Right kidney (tissue), 9 donors: ENCODE measurements around the gene ERBB3.
"Not testable (repeated sequence)": the region's sequence is repeated elsewhere in the genome, so short reads cannot be mapped to it uniquely, and the experiment has no call there.

Experiments used
- DNase-seq: peaks from one replicate; pipeline ENCODE4 v3.0.0-alpha.2; 2016
- long read RNA-seq, 8 donors: transcript quantifications; one replicate each; lab custom pipeline, GENCODE V29; 2026

ERBB3 gene
- long read RNA-seq, donor 1, full-length matches to known transcripts: 9 of 37 reads
- long read RNA-seq, donor 1, partial matches to known transcripts: 28 of 37 reads
- long read RNA-seq, donor 1, other reads (novel, unspliced or antisense): 0 of 37 reads
- long read RNA-seq, donor 2, full-length matches to known transcripts: 2 of 44 reads
- long read RNA-seq, donor 2, partial matches to known transcripts: 42 of 44 reads
- long read RNA-seq, donor 2, other reads (novel, unspliced or antisense): 0 of 44 reads
- long read RNA-seq, donor 3, full-length matches to known transcripts: 7 of 7 reads
- long read RNA-seq, donor 3, partial matches to known transcripts: 0 of 7 reads
- long read RNA-seq, donor 3, other reads (novel, unspliced or antisense): 0 of 7 reads
- long read RNA-seq, donor 4, full-length matches to known transcripts: 10 of 10 reads
- long read RNA-seq, donor 4, partial matches to known transcripts: 0 of 10 reads
- long read RNA-seq, donor 4, other reads (novel, unspliced or antisense): 0 of 10 reads
- long read RNA-seq, donor 5, full-length matches to known transcripts: 1 of 1 reads
- long read RNA-seq, donor 5, partial matches to known transcripts: 0 of 1 reads
- long read RNA-seq, donor 5, other reads (novel, unspliced or antisense): 0 of 1 reads
- long read RNA-seq, donor 6, full-length matches to known transcripts: 6 of 20 reads
- long read RNA-seq, donor 6, partial matches to known transcripts: 14 of 20 reads
- long read RNA-seq, donor 6, other reads (novel, unspliced or antisense): 0 of 20 reads
- long read RNA-seq, donor 7, full-length matches to known transcripts: 6 of 12 reads
- long read RNA-seq, donor 7, partial matches to known transcripts: 6 of 12 reads
- long read RNA-seq, donor 7, other reads (novel, unspliced or antisense): 0 of 12 reads
- long read RNA-seq, donor 8, full-length matches to known transcripts: 11 of 11 reads
- long read RNA-seq, donor 8, partial matches to known transcripts: 0 of 11 reads
- long read RNA-seq, donor 8, other reads (novel, unspliced or antisense): 0 of 11 reads

GRCh38 chr12:56079723-56080555 is at the start of gene ERBB3:
Gene ERBB3, plus strand, starts transcription at chr12:56080165. Its CDS starts 136 bp downstream, at chr12:56080301.
- DNase-seq: peak; percentile 90

DNA sequence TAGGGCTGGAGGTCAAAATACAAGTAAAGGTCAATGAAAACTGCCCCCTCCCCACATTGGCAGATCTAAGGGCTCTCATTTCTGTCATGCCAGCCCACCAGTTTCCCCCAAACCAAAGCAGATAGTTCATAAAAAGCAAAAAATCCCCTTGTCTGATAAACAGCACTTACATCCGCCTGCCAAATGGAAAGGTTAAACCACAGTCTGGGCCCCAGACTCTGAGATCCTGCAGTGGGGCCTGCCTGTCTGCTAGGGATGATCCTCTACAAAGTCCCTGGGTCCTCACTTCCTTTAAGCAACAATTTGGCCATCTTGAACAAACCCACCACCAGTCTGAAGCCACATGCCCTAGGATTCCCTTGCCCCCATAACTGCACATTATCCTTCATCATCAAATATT is 48.0 kb upstream of the ERBB3 start:
- DNase-seq: no peak

- DNase-seq: no peak
Measured at GRCh38 chr12:56034586-56035332, 45.2 kb upstream of the ERBB3 start.

GRCh38 chr12:56037161-56037560 is 42.8 kb upstream of the ERBB3 start:
- no peak for DNase-seq

DNA sequence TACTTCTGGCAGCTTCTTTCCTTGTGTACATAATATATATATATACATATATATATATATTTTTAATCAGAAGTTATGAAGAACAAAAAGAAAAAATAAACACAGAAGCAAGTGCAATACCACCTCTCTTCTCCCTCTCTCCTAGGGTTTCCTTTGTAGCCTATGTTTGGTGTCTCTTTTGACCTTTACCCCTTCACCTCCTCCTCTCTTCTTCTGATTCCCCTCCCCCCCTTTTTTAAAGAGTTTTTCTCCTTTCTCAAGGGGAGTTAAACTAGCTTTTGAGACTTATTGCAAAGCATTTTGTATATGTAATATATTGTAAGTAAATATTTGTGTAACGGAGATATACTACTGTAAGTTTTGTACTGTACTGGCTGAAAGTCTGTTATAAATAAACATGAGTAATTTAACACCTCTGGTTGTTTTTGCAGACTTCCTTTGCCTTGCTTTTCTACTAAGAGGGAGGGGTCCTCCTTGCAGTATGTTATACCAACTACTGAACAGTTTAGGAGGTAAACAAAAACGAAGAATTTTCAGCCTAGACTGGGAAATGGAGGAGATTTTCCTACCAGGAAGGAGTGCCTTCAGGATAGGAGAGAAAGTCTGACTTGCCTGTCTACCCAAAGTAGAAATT is 41.8 kb upstream of the ERBB3 start:
- DNase-seq: no peak

DNA sequence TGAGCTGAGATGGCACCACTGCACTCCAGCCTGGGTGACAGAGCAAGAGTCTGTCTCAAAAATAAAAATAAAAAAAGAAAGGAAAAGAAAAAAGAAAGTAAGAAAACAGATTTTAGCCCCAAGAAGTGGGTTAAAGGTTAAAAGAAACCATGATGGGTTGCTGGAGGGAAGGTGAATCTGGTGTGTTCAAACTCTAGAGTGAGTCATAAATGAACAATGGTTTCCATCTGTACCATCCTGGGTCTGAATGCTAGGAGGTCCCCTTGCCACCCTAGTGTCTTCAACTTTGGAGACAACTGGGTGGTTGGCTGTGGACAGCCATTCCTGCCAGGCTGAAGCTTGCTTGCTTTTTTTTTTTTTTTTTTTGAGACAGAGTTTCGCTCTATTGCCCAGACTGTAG is 39.8 kb upstream of the ERBB3 start:
- DNase-seq: no peak

DNA sequence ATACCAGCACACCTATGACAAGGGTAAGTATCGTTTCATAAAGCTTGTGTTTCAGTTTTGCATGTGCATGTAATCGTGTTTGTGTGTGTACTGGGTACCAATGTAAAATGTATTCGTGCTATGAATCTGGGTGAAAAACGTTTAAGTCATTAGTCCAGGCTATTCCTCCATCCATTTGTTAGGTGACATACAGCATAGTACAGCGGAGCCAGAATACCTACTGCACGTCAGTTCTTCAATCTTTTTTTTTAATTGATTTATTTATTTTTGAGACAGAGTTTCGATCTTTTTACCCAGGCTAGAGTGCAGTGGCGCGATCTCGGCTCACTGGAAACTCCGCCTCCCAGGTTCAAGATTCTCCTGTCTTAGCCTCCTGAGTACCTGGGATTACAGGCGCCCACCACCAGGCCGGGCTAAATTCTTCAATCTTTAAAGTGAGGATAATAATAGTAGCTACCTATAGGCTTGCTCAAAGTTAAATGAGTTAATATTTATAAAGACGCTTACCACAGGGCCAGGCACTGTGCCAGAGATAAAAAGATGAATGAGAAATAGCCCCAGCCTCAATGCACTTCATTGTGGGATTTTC is 38.9 kb upstream of the ERBB3 start:
- peak; percentile 71 for DNase-seq

- peak; percentile 99 for DNase-seq
Measured at GRCh38 chr12:56041552-56042429, 38.2 kb upstream of the ERBB3 start, which contains the start of gene RPS26. Gene RPS26, plus strand, starts transcription at chr12:56041918. Its CDS starts 249 bp downstream, at chr12:56042167.

- peak; percentile 21 for DNase-seq
Measured at GRCh38 chr12:56042430-56042813, 37.5 kb upstream of the ERBB3 start.

DNA sequence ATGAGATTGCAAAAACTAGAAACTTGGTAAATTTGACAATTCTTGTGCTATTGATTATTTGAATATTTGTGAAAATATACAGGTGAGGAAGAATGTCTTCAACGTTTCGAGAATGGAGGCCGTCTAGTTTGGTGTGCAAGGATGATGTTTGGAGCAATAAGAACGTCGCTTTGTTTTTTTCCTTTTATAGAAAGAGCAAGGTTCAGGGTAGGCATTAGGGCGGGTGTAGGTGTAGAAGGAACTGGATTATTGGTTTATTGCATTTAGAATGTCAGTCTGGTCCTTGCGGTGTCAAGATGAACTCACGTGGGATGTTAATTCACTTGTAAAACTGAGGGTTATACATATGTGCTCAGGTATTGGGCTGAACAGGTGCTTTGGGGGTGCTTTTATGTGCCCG is 37.1 kb upstream of the ERBB3 start:
- DNase-seq: no peak

GRCh38 chr12:56046027-56046780 is 33.8 kb upstream of the ERBB3 start:
- DNase-seq: no peak

GRCh38 chr12:56053407-56053893 is 26.5 kb upstream of the ERBB3 start:
- DNase-seq: no peak

DNA sequence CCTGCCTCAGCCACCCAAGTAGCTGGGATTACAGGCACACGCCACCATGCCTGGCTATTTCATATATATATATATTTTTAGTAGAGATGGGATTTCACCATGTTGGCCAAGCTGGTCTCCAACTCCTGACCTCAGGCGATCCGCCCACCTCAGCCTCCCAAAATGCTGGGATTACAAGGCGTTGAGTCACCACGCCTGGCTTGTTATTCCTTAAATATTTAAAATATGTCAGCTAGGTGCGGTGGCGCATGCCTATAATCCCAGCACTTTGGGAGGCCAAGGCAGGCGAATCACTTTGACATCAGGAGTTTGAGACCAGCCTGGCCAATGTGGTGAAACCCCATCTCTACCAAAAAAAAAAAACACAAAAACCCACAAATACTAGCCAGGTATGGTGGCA is 20.0 kb upstream of the ERBB3 start:
- not testable (repeated sequence) for DNase-seq

- DNase-seq: no peak
Measured at GRCh38 chr12:56061982-56062381, 18.0 kb upstream of the ERBB3 start.

DNA sequence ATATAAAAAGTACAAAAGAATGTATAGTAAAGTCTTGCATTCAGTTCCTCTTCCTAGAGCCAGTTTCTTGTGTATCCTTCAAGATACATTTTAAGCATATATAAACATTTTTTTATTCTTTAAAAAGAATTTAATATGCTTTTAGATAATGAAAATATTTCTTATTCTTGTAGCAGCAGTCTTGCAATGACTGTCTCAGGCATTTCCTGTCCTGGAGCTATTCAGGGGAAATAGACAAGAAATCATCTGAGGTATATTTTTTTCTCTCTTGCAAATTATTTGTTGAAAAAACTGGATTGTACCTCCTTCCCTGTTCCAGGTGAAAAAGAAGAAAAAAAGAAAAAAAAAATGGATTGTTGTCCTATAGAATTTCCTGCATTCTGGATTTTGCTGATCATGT is 17.0 kb upstream of the ERBB3 start:
- DNase-seq: no peak

- DNase-seq: no peak
Measured at GRCh38 chr12:56071648-56072047, 8.3 kb upstream of the ERBB3 start.

GRCh38 chr12:56074396-56074795 is 5.6 kb upstream of the ERBB3 start:
- DNase-seq: no peak

DNA sequence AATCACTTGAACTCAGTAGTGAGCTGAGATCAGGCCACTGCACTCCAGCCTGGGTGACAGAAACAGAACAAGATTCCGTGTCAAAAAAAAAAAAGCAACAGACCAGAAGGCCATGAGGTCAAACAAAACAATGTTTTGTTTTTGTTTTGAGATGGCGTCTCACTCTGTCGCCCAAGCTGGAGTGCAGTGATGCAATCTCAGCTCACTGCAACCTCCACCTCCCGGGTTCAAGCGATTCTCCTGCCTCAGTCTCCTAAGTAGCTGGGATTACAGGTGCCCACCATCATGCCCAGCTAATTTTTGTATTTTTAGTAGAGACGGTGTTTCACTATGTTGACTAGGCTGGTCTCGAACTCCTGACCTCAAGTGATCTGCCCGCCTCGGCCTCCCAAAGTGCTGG is 2.0 kb upstream of the ERBB3 start:
- DNase-seq: not testable (repeated sequence)
